ENCODE results near the gene ABTB1.
A peak's percentile ranks its signal among the peaks of the same experiment; 100 is the strongest.
"Not testable (repeated sequence)": the region's sequence is repeated elsewhere in the genome, so short reads cannot be mapped to it uniquely, and the experiment has no call there.

Gene ABTB1

DNA sequence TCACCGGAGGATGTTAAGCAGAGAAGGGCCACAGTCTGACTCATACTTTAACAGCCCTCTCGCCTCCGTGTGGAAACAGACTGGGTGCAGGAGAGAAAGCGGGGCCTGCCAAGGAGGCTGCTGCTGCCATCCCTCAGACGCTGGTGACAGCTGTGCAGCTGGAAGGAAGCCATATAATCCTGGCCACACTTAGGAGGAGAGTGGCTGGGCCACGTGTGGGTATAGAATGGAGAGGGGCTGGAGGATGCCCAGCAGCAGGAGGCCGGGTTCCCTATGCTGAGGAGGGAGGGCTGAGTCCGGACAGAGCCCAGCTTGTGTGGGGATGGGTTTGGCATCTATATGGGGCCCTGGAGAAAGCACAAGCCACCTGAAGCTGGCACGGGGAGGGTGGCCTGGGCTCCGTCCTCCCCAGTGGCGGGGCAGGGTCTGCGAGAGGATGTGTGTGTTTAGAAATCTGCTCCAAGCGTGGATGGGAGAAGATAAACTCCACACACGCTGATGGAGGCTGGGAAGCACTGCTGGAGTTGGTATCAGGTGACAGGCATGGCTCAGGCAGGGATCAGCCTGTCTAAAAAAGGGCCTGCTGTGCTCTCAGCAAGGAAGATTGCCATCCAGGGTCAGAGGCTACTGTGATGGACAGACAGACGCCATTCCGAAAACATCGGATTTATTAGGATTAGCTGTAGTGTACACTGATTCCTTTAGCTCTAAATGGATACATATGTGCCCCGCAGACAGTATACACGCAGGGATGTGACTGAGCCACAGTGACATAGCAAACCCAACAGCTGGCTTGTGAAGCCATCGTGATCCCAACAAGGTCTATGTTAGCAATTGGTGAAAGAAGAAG is 15.9 kb downstream of the ABTB1 start:
- DNase-seq = peak; percentile 55

DNA sequence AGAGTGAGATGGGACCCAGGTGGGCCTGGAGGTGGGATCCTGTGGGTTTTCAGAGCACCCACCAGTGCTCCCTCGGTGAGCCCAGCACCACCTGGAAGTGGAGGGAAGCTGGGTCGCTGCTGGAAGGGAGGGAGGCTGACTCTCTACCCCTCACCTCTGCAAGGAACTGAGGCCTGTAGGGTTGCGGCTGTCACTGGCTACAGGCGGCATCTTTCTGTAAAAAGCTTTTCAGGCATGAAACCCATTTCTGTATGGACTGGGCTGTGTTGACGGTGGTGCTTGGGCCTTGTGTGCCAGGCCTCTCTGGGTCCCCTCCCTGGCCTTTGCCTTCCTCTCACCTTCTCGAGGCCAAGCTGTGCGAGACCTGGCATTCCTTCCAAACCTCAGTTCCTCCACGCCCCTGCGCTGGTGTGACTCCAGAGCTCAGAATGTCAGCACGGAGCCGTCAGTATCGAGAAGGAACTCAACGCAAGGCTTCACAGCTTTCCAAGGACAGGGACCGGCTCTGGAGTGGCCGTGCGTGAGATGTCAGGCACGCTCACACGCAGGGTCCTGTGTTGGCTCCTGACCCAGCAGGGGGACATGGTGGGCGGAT is 16.6 kb downstream of the ABTB1 start:
- no peak for DNase-seq

DNA sequence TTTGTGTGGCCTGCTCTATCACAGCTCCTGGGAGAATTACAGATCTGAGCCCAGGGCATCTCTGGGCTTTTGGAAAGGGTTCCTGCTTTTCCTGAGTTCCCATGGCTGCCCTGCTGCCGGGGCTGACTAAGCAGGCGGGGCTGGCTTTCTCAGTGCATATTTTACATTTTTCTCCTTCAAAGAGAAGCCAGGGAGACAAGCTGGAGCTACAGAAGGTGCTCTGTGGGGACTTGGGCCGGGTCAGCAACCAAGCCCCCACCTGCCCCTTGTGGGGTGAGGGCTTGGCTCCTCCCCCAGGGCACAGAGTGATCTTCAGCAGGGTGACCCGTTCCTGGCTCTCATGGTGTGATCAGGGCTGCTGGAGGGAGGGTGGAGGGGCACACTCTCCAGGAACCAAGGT is 17.4 kb downstream of the ABTB1 start:
- peak; percentile 88 for DNase-seq

DNA sequence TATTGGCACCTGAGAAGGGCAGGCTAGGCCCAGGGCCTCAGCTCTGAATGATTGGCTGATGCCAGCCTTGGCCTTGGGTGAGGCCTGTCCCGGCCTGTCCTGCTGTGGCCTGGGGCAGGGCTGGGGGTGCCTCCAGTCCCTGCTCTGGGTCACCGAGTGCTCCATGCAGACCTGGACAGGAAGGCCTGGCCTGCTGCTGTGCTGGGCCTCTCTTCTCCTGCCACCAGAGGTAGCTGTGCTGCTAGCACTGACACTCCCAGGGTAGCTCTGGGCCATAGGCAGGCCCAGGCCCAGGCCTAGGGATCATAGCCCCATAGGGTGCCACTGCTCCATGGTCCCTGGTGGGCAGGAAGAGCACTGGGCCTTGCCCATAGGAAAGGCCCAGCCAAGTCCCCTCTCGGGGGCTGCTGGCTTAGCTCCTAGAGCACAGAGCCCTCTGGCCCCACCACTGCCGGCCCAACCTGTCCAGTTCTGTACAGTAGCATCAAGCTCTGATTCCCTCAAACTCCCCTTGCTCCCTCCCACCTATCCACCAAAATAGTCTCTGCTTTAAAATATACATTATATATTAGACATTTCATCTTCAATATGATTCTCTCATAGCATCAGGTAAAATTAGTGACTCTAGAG is 18.2 kb downstream of the ABTB1 start:
- peak; percentile 81 for DNase-seq

DNA sequence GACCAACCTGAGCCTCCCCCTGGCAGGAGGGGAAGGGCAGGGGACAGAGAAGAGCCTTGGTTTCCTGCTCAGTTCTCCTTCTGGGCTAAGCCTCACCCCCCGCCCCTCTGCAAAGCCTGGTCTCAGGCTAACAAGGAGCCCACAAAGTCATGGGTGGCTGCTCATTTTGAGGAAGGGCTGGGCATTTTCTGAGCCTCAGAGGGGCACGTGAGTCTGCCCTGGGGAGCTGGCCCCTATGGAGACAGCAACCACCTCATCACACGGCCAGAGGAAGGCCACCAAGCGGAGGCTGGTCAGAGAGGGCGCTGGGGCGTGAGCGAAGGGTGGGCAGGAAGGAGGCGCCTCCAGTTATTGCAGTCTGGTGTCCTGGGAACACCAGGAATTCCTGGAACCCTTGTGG is 18.7 kb downstream of the ABTB1 start:
- DNase-seq = no peak

DNA sequence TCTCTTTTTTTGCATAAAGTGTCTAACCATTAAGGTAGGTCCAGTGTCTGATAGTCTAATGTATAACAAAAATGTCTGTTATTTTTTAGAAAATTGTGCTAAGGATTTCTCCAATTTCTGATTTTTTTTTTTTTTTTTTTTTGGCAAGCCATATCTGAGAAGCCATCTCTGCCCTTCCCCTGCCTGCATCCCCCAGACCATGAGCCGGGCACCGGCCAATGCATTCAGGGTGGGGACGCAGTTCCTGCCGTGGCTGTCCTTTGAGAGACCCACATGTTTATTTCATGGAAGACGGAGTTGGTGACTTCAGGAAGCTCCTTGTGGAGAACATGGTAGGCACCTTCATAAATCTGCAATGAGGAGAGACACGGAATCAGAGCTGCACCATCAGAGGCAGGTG is 19.2 kb downstream of the ABTB1 start:
- DNase-seq = no peak

DNA sequence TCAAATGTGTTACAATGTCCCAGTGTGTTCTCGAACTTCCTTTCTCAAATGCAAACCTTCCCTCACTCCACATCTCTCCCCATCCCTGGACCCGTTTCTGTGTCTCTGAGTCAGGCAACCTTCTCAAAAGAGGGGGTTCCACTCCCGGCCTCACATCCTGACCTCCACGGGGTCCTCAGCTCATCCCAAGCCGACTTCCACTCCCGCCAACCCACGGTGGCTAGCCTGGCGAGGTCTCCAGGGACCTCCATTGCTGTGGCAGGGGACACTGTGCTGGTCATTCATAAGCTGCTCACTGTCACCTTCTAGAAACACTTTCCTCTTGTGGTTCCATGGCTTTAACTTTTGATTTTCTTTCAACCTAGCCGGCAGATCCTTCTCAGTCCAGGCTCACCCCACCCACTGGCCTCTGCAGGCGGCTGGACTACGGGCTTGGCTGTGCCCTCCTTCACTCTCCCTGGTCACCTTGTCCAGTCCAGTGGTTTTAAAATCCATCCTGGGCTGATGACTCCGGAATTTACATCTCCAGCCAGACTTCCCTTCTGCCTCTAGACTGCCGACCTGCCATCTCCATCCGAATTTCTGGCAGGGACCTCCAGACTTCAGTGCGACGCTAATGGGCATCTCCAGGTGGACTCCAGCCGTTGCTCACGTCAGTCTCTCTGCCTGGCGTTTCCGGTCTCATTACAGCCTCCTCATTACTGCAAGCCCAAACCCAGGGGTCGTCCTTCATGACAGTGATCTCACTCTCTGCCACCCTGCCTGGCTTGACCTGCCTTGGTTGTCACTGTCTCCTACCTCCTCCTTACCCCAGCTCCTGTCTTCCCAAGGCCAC is 20.0 kb downstream of the ABTB1 start:
- no peak for DNase-seq

DNA sequence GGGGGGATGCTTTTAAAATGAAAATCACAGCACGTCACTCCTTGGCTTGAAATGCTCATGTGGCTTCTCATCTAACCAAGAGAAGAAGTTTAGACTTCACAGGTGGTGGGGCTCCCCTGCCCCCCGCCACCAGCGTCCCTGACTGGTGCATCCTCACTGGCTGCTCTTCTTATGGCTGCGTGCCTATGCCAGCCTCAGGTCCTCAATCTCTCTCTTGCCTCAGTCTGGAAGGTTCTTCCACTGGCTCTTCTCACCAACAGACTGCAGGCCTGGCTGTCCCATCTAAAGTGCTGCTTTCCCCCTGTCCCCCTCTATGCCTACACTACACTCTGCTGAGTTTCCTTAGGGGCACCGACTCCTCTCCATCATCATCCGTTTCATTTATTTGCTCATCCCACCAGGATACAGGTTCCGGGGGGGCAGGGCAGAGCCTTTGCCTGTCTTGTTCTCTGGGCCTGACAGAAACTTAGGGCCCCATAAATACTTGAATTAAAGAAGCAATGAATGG is 20.6 kb downstream of the ABTB1 start:
- no peak for DNase-seq

DNA sequence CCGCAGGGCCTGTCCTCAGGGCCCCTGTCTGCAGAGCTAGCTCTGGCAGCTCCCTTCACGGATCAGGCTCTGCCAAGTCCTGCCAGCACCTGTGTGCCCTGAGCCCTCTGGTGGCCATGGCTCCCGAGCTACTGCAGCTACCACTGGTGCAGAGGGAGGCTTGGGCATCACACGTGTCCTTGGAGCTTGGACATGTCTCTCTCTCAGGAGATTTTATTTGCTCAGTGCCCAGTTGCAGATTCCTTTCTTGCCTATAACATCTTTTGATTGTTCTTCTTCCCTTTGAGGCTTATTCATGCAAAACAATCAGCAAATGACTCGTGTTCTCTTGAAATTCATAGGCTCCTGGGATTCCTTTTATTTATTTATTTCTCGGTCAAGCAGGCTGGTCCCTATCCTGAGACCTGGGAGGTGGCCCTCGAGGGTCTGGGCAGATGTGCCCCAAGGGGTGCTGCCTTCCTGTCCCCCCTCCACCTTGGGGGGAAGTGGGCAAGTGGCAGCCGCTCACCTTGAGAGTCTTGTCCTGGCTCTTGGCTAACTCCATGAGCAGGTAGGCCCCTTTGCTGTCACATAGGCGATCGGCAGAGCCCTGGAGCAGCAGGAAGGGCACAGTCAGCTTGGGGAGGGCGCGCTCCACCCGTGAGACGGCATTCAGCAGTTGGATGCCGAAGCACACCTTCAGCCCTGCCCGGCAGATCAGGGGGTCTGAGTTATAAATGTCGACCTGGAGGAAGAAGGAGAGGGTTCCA is 21.9 kb downstream of the ABTB1 start:
- peak; percentile 42 for DNase-seq

DNA sequence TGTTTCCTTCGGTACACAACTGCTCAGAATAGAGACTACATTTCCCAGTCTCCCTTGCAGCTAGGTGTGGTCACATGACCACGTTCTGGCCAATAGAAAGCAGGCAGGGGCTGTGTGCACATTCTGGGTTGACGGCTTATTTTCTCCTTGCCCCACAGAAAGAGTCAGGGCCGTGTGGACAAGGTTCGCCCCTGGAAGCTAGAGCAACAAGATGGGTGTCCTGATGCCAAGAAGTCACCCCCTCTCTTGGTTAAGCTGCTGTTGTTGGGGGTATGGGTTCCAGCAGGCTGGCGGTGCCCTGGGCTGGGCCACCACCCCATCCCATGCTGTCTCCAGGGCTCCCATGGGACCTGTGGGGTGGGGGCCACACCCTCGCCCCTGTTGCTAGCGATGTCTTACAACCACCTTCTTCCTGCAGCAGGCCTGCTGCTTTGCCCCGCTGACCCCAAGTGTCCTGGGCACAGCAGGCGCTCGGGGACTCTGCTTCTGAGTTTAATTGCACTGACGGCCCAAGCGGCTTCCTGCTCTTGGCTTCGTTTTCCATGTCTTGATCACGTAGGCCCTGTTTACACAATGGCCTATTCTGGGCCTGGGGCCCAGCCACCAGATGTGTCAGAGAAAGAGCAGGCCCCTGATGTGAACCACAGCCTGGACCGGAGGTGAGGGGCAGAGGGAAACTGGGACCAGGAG is 24.9 kb downstream of the ABTB1 start:
- peak; percentile 90 for DNase-seq

DNA sequence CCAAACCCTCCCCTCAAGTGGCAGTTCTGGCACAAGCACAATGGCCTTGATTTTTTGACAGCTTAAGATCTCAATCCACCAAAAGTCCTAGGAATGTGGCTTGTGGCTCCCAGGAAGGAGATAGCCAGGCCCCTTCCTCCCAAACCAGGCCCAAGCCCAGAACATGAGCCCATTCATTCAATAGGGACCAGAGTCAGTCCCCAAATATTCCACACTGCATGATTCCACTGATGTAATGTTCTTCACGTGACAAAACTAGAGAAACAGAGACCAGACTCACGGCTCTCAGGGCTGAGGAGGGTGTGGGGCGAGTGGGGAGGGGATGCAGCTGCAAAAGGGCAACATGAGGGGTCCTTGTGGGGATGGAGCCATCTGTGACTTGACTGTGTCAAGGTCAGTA is 25.5 kb downstream of the ABTB1 start:
- DNase-seq = no peak

DNA sequence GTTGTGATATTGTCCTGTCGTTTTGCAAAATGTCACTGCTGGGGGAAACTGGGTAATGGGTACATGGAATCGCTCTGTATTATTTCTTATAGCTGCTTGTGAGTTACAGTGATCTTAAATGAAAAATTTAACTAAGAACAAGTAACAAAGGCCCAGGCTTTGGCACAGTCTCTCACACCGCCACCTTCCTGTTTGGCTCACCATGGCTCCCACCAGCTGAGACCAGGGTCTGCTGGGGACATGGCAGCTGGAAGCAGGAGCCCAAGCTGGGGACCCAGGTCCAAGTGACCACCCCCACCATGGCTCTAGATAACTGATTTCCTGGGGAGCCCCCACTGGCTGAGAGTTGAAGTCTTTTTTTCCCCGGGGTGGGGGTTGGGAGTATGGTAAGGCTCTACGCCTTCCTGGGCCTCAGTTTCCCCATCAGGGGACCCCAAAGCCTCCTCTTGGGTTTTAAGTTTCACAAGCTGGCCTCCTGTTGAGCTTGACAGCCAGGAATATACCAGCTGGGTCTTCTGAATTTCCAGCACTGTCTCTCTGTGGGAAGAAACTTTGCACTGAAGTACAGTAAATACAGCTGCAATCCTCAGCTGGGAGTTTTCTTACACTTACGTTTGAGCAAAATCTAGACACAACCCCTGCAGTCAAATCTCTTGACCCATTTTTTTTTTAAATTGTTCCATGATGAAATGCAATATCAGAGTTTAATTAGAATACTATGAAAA is 26.1 kb downstream of the ABTB1 start:
- no peak for DNase-seq

DNA sequence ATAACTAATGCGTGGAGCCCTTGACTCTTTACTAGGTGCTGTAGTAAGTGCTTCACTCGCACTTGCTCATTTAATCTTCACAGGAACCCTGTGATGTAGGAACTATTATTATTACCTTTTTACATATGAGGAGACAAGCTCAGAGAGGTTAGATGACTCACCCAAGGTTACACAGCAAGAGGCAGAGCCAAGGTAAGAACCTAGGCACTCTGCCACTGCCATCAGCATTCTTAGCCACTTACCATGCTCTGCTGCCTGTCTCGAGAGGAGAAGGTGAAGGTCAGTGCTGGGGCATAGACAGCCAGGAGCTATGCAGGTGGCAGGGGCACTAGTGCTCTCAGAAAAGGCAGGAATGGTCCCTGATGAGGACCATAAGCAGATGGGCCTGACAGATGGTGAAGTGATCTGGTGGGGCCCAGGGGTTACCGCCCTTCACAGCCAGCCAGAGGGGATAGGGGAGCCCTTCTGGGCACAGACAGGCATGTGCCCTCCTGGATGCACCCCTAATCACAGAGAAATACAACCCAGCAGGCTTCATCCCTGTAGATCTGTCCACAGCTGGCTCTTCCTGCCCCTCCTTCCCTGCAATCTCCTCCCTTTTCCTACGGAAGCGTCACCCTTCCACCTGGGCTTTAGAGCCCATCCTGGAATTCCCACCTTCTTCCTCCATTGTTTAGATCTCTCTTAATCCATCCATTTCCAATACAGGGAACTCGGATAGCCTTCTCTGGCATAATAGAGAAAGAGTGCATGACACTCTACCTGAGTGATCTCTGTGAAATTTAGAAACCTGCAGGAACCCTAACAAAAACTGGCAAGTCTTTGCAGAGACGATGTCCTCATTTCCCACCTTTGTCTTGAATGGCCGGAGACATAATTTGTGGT is 26.9 kb downstream of the ABTB1 start:
- DNase-seq = no peak

DNA sequence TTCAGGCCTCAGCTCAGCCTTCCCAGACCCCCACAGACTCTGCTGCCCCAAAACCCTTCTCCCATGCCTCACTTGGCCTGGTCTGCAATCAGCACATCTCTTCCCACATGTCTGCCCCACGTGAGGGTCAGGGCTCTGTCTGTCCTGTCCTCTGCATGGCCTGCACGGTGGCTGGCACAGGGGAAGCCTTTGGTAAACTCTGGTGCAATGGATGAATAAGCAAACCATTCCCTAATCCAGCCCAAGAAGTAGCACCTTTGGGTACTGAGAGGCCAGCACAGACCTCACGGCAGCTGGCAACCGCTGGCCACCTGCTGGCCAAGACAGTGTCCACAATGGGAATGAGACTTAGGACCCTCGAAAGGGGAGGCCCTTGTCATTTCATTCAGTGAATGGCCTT is 27.7 kb downstream of the ABTB1 start:
- DNase-seq = no peak

DNA sequence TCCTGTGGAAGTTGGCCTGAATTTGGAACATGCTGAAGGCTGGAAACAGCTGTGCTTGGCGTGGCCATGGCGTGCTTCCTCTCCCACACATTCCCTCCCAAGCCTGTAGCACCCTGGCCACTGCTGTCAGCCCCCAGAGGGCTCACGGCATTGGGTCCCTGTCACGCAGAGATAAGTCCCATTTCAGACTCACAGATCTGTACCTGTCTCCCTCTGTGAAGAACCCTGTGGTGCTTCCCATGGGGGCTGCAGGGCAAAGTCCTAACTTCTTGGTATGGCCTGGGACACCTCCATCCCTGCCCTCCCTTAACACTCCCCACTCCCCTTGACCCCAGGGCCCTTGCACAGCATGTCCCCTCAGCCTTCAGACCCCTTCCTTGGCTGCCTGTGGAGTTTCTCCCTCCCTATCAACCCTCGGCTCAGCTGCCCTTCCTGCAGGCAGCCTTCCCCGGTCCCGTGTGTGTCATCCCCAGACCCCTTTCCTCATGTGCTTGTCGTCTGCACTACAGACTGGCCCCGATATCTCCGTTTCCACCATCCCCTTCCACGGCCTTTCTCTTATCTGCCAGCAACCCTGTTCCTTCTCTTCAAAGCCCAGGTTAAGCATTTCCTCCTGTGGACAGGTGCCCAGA is 28.6 kb downstream of the ABTB1 start:
- no peak for DNase-seq

DNA sequence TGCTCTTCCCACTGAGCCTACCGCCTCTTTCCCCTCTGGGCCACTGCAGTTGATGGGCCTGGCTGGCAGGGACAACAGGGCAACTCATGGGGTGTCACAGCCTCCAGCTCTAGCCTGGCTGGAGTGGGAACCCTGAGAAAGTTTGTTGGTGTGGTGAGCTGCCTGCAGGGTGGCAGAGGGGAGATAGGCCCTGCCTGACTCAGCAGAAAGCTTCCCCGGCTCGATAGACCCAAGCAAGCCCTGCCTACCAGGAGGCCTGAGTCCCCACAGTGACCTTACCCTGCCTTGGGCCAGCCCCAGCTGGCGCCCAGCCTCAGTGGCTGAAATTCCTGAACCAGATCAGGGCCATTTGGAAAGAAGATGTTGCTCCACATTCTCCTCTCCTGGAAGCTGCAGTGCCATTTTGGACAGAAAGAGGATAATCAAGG is 29.4 kb downstream of the ABTB1 start:
- DNase-seq = no peak

DNA sequence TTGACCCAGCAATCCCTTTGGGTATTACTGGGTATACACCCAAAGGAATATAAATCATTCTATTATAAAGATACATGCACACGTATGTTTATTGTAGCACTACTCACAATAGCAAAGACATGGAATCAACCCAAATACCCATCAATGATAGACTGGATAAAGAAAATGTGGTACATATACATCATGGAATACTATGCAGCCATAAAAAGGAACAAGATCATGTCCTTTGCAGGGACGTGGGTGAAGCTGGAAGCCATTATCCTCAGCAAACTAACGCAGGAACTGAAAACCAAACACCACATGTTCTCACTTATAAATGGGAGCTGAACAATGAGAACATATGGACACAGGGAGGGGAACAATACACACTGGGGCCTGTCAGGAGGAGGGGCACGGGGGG is 32.1 kb downstream of the ABTB1 start:
- DNase-seq = not testable (repeated sequence)

DNA sequence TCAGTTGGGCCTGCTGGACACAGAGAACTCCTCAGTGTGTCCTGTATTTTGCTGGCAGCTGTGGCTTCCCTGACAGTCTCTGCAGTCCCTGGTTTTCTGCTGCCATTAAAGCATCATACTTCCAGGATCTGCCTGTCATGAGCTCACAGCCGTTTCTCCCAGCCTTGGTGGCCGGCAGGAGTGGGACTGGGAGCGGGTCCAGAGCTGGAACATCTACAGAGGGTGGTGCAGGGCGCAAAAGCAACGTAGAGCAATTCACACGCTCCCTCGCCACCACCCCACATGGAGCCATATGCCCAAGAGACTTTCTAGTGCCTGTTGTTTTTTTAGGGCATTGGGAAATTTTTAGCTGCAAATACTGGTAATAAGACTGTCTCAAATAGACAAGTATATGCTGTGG is 33.6 kb downstream of the ABTB1 start:
- DNase-seq = peak; percentile 57

DNA sequence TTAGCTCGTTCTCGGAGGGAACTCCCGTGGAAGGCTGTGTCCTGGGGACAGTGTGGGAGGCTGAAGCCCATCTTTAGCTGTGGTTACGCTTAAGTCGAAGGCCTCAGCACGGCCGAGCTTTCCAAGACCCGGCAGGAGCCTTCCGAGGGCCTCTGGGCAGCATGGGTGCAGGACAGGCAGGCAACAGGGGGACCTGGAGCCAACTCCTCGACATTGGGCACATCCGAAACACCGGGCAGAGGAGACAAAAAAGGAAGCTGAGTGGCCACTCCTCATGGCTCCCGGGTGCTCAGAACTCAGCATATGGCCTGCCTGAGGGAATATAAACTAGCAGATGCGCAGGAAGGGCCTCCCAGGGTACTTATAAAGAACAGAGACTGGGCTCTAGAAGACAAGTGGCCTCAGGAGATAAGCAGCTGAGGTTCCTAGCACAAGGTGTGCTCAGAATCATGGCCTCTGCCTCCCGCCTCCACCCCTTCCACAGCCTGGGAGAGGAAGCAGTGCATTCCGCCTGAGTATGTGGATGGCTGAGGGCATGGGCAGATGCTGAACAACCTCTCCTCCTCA is 34.1 kb downstream of the ABTB1 start:
- no peak for DNase-seq
